ENCODE measurements around the gene MAP1S.
"Not testable (repeated sequence)": the region's sequence is repeated elsewhere in the genome, so short reads cannot be mapped to it uniquely, and the experiment has no call there.

Gene MAP1S

DNA sequence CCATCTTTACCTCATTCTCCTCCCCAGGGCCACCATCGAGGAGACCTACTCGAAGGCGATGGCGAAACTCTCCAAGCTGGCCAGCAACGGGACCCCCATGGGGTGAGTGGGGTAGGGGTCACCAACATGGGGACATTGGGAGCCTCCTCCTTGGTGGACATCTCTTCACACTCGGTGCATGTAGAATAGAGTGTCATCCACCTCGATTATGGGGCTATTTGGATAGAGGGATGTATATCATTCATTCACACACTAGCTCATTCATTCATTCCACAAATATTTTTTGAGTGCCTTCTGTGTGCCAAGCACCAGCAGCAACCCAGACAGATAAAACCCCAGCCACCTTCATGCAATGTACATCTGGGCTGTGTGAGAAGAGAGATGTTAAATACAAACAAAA lies 45.1 kb downstream of the MAP1S start:
- DNase-seq (ENCODE audit: low read depth): no peak

DNA sequence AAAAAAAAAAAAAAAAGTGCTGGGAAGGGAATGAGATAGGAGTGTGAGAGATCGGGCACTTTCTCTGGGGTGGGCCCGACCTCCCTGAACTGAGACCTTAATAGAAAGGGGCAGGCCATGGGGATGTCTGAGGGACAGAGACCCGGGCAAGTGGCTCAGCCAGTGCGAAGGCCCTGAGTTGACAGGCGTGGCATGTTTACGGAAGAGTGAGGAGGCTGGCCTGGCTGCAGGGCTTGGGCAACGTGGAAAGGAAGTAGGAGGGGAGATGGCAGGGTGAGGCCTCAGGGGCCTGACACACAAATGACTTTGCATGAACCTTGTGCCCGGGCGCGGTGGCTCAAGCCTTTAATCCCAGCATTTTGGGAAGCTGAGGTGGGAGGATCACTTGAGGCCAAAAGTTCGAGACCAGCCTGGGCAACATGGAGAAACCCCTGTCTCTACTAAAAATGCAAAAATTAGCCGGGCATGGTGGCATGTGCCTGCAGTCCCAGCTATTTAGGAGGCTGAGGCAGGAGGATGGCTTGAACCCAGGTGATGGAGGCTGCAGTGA lies 45.9 kb downstream of the MAP1S start:
- no peak for DNase-seq (ENCODE audit: low read depth)

DNA sequence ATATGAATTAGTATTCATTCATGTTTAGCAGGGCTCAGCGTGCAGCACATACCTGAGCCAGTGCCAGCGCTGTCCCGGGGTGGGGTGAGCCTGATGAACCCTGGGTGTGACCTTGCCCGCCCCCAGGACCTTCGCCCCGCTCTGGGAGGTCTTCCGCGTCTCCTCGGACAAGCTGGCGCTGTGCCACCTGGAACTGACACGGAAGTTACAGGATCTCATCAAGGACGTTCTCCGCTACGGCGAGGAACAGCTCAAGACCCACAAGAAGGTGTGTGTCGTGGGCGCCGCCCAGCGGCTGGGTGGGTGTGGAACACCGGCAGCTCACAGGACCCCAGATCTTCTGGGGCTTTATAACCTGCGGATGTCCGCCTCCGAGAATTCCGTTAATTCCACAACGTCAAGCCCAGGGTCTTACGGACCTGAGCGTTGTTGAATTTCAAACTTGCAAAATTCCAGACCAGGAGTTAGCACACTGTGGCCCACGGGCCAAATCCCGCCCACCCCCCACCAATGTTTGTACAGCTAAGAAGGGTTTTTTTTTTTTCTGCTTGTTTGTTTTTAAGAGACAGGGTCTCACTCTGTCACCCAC lies 47.4 kb downstream of the MAP1S start:
- DNase-seq (ENCODE audit: low read depth): no peak

DNA sequence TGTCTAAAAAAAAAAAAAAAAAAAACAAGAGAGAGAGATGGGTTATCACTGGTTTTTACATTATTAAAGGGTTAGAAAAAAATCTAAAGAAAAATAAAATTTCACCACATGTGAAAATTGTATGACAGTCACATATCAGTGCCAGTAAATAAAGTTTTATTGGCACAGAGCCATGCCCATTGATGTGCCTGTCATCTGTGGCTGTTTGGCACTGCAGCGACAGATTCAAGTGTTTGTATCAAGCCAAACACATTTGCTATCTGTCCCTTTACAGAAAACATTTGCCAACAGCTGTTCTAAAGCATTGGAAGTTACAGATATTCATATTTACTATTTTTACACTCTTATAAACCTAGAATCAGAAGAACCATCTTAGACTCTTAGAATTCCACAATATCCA lies 48.3 kb downstream of the MAP1S start:
- DNase-seq (ENCODE audit: low read depth): no peak

DNA sequence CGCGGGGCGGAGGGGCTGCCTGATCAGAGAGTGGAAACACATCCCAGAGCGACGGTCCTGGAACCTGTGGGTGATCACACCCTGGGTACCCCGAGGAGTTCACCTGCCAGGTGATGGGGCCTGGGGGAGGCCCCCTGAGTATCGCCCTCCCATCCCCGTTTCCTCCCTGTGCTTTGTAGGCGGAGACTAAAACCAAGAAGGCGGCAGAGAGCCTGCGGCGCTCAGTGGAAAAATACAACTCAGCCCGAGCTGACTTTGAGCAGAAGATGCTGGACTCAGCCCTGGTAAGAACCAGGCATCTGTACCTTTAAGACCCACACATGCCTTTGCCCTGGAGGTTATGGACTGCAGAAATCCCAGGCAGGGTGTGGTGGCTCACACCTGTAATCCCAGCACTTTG lies 51.3 kb downstream of the MAP1S start:
- no peak for DNase-seq (ENCODE audit: low read depth)

DNA sequence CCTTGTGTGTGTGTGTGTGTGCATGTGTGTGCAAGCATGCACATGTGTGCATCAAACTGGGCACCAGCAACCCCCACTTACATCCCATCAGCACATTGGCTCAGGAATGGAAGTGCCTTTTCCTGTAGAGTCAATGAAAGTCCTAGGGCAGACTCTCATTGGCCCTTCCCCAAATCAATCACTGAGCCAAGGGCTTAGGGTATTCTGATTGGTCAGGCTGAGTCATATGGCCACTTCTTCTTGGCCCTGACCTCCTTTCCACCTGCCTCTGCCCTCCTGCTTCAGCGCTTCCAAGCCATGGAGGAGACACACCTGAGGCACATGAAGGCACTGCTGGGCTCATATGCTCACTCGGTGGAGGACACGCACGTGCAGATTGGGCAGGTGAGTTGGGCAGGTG lies 52.9 kb downstream of the MAP1S start:
- no peak for DNase-seq (ENCODE audit: low read depth)

DNA sequence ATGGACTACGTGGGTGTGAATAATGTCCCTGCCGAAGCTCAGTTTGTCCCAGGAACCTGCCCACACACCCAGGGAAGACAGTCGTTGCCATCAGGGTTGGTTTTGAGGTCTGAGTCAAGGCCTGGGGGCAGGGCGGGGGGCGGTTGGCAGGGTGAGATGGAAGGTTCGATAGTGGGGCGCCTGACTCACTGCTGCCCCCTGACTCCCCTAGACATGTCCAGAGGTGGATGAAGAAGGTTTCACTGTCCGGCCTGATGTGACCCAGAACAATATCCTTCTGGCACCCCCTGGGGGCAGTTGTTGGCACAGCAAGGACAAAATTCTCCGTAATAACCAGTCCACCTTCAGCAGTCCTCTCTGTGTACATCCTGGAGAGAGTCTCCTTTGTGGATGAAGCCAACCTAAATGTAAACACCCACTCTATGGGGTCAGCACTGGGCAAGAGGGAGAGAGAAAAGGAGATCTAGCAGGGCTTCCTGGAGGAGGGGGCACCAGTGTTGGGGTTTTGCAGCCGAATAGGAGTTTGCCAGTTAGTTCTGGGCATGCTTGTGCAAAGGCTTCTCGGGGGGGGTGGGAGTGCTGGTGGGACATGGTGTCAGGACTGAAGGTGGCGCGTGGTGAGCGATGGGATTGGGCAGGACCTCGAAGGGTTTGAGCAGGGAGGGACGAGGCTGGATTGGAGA lies 56.1 kb downstream of the MAP1S start:
- no peak for DNase-seq (ENCODE audit: low read depth)

DNA sequence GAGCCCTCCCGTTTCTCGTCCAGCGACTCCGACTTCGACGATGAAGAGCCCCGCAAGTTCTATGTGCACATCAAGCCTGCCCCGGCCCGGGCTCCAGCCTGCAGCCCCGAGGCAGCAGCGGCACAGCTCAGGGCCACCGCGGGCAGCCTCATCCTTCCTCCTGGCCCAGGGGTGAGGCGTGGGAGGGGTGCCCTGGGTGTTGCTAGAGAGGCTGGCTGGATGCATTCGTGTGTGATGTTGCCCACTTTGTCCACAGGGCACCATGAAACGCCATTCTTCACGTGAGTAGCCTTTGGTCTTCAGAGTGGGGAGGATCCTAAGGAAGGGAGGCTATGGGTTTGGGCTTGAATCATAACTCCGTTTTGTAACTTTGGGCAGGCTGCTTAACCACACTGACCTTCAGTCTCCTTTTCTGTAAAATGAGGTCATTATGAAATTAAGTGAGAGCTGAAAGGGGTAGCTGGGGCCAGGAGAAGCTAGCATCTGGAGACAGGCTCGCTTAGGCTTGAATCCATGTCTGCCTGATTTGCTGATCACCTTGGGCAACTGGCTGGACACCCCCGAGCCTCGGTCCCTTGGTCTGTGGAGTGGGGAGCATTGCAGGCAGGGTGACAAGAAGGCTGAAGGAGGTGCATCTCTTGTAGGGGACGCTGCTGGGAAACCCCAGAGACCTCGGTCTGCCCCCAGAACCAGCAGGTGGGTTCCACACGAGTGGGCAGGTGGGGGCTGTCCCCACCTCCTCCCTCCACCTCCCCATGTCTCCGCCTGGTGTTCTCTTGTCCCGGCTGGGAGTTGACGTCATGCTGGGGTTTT lies 56.9 kb downstream of the MAP1S start:
- no peak for DNase-seq (ENCODE audit: low read depth)

DNA sequence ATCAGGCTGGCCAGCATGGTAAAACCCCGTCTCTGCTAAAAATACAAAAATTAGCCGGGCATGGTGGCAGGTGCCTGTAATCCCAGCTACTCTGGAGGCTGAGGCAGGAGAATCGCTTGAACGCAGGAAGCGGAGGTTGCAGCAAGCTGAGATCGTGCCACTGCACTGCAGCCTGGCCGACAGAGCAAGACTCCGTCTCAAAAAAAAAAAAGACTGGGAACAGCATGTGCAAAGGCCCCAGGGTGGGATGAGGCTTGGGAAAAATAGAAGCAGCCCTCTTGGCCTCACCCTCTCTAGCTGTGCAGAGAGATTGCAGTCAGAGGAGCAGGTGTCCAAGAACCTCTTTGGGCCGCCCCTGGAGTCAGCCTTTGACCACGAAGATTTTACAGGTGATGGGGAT lies 58.6 kb downstream of the MAP1S start:
- DNase-seq (ENCODE audit: low read depth): not testable (repeated sequence)

DNA sequence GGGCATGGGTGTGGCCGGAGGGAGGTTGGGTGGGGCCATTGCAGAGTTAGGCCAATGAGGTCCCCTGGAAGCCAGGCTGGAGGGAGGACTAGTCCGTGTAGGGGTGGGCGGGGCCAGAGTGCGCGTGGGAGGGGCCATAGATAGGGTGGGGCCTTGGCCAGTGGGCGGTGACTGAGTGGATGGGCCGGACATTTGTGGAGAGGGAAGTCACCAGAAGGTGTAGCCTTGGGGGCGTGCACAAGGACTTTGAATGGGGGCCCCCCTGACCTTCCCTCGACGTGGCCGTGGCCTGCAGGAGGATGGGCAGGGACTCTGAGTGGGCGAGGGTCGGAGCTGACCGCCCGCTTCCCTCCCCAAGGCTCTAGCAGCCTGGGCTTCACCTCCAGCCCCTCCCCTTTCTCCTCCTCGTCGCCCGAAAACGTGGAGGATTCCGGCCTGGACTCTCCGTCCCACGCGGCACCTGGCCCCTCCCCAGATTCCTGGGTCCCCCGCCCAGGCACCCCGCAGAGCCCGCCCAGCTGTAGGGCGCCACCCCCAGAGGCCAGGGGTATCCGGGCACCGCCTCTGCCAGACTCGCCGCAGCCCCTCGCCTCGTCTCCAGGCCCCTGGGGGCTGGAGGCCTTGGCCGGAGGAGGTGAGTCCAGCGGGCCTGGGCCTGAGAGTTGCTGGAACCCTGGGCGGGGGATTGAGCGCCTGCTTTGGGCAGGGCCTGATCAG lies 59.1 kb downstream of the MAP1S start:
- peak; percentile 35 for DNase-seq (ENCODE audit: low read depth)

DNA sequence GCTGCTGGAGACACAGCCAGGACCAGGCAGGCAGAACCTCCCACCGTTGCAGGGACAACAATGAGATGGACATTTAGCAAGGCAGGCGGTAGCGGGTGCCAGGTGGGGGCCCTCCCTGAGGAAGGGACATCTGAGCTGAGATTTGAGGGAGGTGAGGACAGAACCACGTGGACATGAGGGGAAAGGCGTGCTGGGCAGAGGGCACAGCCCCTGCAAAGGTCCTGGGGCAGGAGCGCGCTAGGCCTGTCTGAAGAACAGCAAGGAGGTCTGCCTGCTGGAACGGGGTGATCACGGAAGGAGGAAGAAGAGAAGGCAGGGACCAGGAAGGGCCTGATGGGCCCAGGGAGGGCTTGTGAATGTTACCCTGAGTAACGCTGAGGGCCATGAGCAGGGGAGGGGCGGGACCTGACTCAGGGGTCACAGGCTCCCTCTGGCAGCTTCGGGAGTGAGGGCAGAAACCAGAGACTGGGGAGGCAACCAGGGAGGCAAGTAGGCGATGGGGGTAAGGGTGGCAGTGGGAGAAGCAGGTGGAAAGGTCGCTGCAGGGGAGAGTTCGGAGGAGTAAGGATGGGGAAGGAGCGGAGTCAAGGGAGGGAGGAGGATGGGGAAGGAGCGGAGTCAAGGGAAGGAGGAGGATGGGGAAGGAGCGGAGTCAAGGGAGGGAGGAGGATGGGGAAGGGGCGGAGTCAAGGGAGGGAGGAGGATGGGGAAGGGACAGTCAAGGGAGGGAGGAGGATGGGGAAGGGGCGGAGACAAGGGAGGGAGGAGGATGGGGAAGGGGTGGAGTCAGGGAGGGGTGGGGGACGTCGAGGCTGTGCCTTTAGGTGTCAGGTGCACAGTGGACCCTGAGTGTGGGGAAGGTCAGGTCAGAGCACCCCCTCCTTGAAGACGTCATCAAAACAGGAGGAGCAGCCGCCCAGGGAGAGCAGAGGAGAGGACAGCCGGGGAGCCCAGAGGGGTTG lies 60.0 kb downstream of the MAP1S start:
- DNase-seq (ENCODE audit: low read depth): no peak

DNA sequence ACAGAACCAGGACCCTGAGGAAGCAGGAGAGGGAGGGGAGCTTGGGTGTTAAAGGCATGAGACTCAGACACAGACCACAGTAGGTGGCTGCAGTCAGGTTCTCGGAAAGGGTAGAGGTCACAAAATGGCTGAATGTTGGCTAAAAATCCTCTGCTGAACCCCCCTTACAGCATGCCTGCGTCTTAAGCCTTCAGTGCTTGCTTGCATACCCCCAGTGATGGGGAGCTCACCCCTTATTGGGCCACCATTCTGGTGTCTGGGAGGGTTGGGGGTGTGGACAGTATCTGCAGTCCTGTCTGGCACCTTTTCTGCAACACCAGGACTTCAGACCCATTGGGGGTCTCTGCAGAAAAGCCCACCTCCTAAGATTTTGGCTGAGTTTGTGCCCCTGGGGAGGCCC lies 61.5 kb downstream of the MAP1S start:
- DNase-seq (ENCODE audit: low read depth): no peak

DNA sequence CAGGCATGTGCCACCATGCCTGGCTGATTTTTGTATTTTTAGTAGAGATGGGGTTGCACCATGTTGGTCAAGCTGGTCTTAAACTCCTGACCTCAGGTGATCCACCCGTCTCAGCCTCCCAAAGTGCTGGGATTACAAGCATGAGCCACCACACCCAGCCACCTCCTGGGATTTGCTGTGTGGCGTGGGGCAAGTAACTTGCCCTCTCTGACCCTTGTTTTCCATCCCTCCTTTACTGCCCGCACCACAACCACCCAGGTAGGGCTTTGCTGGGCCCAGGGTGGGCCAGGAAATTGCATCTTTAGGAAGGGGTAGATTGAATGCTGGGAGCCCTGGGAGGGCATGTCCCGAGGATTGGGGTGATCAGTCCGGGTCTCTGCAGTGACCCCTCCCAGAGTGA lies 64.4 kb downstream of the MAP1S start:
- DNase-seq (ENCODE audit: low read depth): not testable (repeated sequence)
